Fibroblast of the aortic adventitia (primary cell): ENCODE data around the gene PCYT2. TPM values are rescaled to one million over a fixed set of nuclear protein-coding genes. Genes with fewer than 3 reads are reported as not detected.

Source experiments
- DNase-seq: peaks from one replicate; pipeline ENCODE4 v3.0.0-alpha.2; 2010; ENCODE audit warnings: low read depth
- H3K4me3 ChIP-seq: 2 replicates; pipeline ENCODE4 v1.5.1; 2011; ENCODE audit warnings: low read depth, mild to moderate bottlenecking, control low read depth, low read length, moderate library complexity
- CTCF ChIP-seq: IDR thresholded peaks from 2 replicates; pipeline ENCODE4 v1.5.1; 2011; ENCODE audit warnings: mild to moderate bottlenecking, low read length, control low read depth, inconsistent platforms; ENCODE audit not compliant: insufficient read depth
- total RNA-seq: library from RNA; depleted of rRNA; stranded (reverse); fragments of >200 nt; gene quantifications from 2 replicates; pipeline ENCODE4 v1.2.3, GENCODE V29; 2012; ENCODE audit warnings: low replicate concordance

The PCYT2 gene
- total RNA-seq, 1 donor = 36.7 TPM

- no peak for DNase-seq
- peak overlapping the region; percentile 79 for H3K4me3 ChIP-seq
- TF ChIP-seq CTCF = no peak
These were observed 14.8 kb upstream of the PCYT2 start for GRCh38 chr17:81925860-81926450.

- TF ChIP-seq CTCF = no peak
- peak overlapping the region; percentile 73 for H3K4me3 ChIP-seq
- no peak for DNase-seq
These were observed 13.6 kb upstream of the PCYT2 start for GRCh38 chr17:81924557-81925532.

GRCh38 chr17:81923302-81924260 is 12.4 kb upstream of the PCYT2 start:
- no peak for TF ChIP-seq CTCF
- DNase-seq = peak; percentile 87

GRCh38 chr17:81922566-81923301 is 11.5 kb upstream of the PCYT2 start:
- DNase-seq = no peak
- no peak for TF ChIP-seq CTCF
- peak overlapping the region; percentile 73 for H3K4me3 ChIP-seq

More at GRCh38 chr17:81923302-81924260, 12.4 kb upstream of the PCYT2 start:
- H3K4me3 ChIP-seq = peak overlapping the region; percentile 73

GRCh38 chr17:81921996-81922565 is 10.9 kb upstream of the PCYT2 start:
- TF ChIP-seq CTCF = no peak
- DNase-seq = no peak
- H3K4me3 ChIP-seq = peak overlapping the region; percentile 31
